ENCODE results near the gene ZFP57. TPM values are rescaled to one million over a fixed set of nuclear protein-coding genes. Genes with fewer than 3 reads are reported as not detected.

The ZFP57 gene
- total RNA-seq, 1 experiment from 2014 or later: not detected

- H3K9me3 ChIP-seq (ENCODE audit: low read length): no peaks in the 10 kb centered on the region
- no peak for ATAC-seq
- H3K36me3 ChIP-seq (ENCODE audit: low read depth, low read length): no peaks in the 10 kb centered on the region
- H3K9ac ChIP-seq (ENCODE audit: low read length): no peak overlapping the region
- ChIA-PET POLR2A (ENCODE audit: unreplicated experiment) (interaction anchor here (0.5 kb wide), 1 partner anchor 15 kb away, joined by 14 read pairs; the partner anchor contains the start of gene GABBR1), CTCF (interaction anchor here (0.6 to 1.7 kb wide), 9 partner anchors 8 to 726 kb away, joined by 3 to 24 read pairs (median 3); partner anchors contain the start of gene GABBR1)
- no peak overlapping the region for H3K4me2 ChIP-seq (ENCODE audit: low read length)
- H2AFZ ChIP-seq (ENCODE audit: low read length): no peak overlapping the region
- no TSS peak for BruUV-seq (replicated peaks)
- no peaks in the 10 kb centered on the region; the same call in none of the 2 replicates for H3K4me1 ChIP-seq (ENCODE audit: insufficient read depth, low read length)
- no peaks in the 10 kb centered on the region for H3K27me3 ChIP-seq (ENCODE audit: low read length)
- H3K4me3 ChIP-seq (ENCODE audit: low read length): no peak overlapping the region
- no peak for TF ChIP-seq EZH2phosphoT487 (IDR thresholded peaks at IDR 0.05; ENCODE audit: borderline replicate concordance, low read length)
- TF ChIP-seq CTCF (conservative IDR thresholded peaks at IDR 0.05; ENCODE audit: low read depth, low read length): peak; percentile 80
- no peaks in the 10 kb centered on the region for H4K20me1 ChIP-seq (ENCODE audit: low read length)
- H3K79me2 ChIP-seq (ENCODE audit: low read length): no peaks in the 10 kb centered on the region
- no peaks in the 10 kb centered on the region for H3F3A ChIP-seq (ENCODE audit: low read length, unreplicated experiment)
- no peaks in the 10 kb centered on the region for H3K9me2 ChIP-seq (replicated peaks; ENCODE audit: low read length)
- intact Hi-C loops (cut with micrococcal nuclease): loop anchor here (1.0 kb wide), 1 partner anchor 48 kb away; no protein-coding TSS in a partner anchor
- no peak overlapping the region for H3K27ac ChIP-seq (ENCODE audit: low read length)
- DNase-seq: peak; percentile 65
Observed at GRCh38 chr6:29647927-29648642, 32.9 kb downstream of the ZFP57 start.

- intact Hi-C loops (cut with micrococcal nuclease): no loop called here
- Histone ChIP-seq H3K79me2 (ENCODE audit: low read length) (no peaks in the 10 kb centered on the region), H2AFZ (ENCODE audit: low read length) (no peak overlapping the region), H3K4me2 (ENCODE audit: low read length) (no peak overlapping the region), H3K27me3 (ENCODE audit: low read length) (no peaks in the 10 kb centered on the region), H3K27ac (ENCODE audit: low read length) (no peak overlapping the region), H3K9me2 (replicated peaks; ENCODE audit: low read length) (no peaks in the 10 kb centered on the region), H4K20me1 (ENCODE audit: low read length) (no peaks in the 10 kb centered on the region), H3K4me1 (ENCODE audit: insufficient read depth, low read length) (no peaks in the 10 kb centered on the region), H3F3A (ENCODE audit: low read length, unreplicated experiment) (no peaks in the 10 kb centered on the region), H3K9ac (ENCODE audit: low read length) (no peak overlapping the region), H3K36me3 (ENCODE audit: low read depth, low read length) (no peaks in the 10 kb centered on the region), H3K4me3 (ENCODE audit: low read length) (no peak overlapping the region), H3K9me3 (ENCODE audit: low read length) (no peaks in the 10 kb centered on the region)
- ATAC-seq: no peak; the same call in 1 of the 2 replicates
- POLR2A ChIA-PET (ENCODE audit: unreplicated experiment): no interaction called here
- CTCF ChIA-PET: interaction anchor here (0.7 to 1.3 kb wide), 2 partner anchors 12 to 97 kb away, joined by 4 to 8 read pairs; no protein-coding TSS in a partner anchor
- no peak for DNase-seq
- no TSS peak for BruUV-seq (replicated peaks)
- no peak for TF ChIP-seq CTCF (conservative IDR thresholded peaks at IDR 0.05; ENCODE audit: low read depth, low read length)
- no peak for TF ChIP-seq EZH2 (IDR thresholded peaks at IDR 0.05; ENCODE audit: low read length, unreplicated experiment)
- no peak for TF ChIP-seq EZH2phosphoT487 (IDR thresholded peaks at IDR 0.05; ENCODE audit: borderline replicate concordance, low read length)
Observed at GRCh38 chr6:29641430-29642148, 39.4 kb downstream of the ZFP57 start.
